H9 (cell line): ENCODE results near the gene TRAF3IP1. TPM values are rescaled to one million over a fixed set of nuclear protein-coding genes. Genes with fewer than 3 reads are reported as not detected.

Experiments used
- DNase-seq: peaks from one replicate; pipeline ENCODE4 v3.0.0-alpha.2; 2017
- H2AFZ ChIP-seq: one replicate; pipeline ENCODE4 v1.6.1; 2013; ENCODE audit warnings: mild to moderate bottlenecking, low read length, control low read depth, moderate library complexity
- H2AK5ac ChIP-seq: 2 replicates; pipeline ENCODE4 v1.6.1; 2013; ENCODE audit warnings: low read length, control low read depth, mixed read lengths; ENCODE audit not compliant: insufficient read length
- H2BK120ac ChIP-seq: one replicate; pipeline ENCODE4 v1.6.1; 2013; ENCODE audit warnings: low read depth, mild to moderate bottlenecking, low read length, control low read depth, inconsistent platforms; ENCODE audit not compliant: poor library complexity, severe bottlenecking
- H2BK12ac ChIP-seq: 2 replicates; pipeline ENCODE4 v1.6.1; 2013; ENCODE audit warnings: low read length, control low read depth, mixed read lengths, low read depth; ENCODE audit not compliant: insufficient read length
- H2BK15ac ChIP-seq: 2 replicates; pipeline ENCODE4 v1.6.1; 2013; ENCODE audit warnings: low read depth, low read length, control low read depth
- H2BK20ac ChIP-seq: one replicate; pipeline ENCODE4 v1.6.1; 2013; ENCODE audit warnings: low read depth, mild to moderate bottlenecking, low read length, control low read depth, inconsistent platforms; ENCODE audit not compliant: poor library complexity, severe bottlenecking
- H2BK5ac ChIP-seq: 2 replicates; pipeline ENCODE4 v1.6.1; 2013; ENCODE audit warnings: low read length, control low read depth, mixed read lengths; ENCODE audit not compliant: insufficient read length
- H3K14ac ChIP-seq: 2 replicates; pipeline ENCODE4 v1.6.1; 2013; ENCODE audit warnings: low read length, control low read depth; ENCODE audit not compliant: insufficient read depth
- H3K18ac ChIP-seq: 2 replicates; pipeline ENCODE4 v1.6.1; 2013; ENCODE audit warnings: low read depth, mild to moderate bottlenecking, mixed read lengths, low read length, control low read depth; ENCODE audit not compliant: insufficient read length
- H3K23ac ChIP-seq: 2 replicates; pipeline ENCODE4 v1.6.1; 2013; ENCODE audit warnings: low read length, control low read depth, mixed read lengths, low read depth; ENCODE audit not compliant: insufficient read length
- H3K23me2 ChIP-seq: 2 replicates; pipeline ENCODE4 v1.6.1; 2013; ENCODE audit warnings: low read depth, mild to moderate bottlenecking, mixed read lengths, low read length, control low read depth; ENCODE audit not compliant: insufficient read length, poor library complexity, severe bottlenecking
- H3K27ac ChIP-seq: 2 replicates; pipeline ENCODE4 v1.5.1; 2013; ENCODE audit warnings: low read length, control low read depth, mixed read lengths, low read depth; ENCODE audit not compliant: insufficient read length
- H3K27me3 ChIP-seq: 2 replicates; pipeline ENCODE4 v1.6.1; 2013; ENCODE audit warnings: low read length, control low read depth, inconsistent platforms; ENCODE audit not compliant: insufficient read depth
- H3K4ac ChIP-seq: 2 replicates; pipeline ENCODE4 v1.6.1; 2013; ENCODE audit warnings: low read depth, mild to moderate bottlenecking, control low read depth, inconsistent platforms, low read length, moderate library complexity
- H3K4me1 ChIP-seq: 2 replicates; pipeline ENCODE4 v1.6.1; 2013; ENCODE audit warnings: low read length, control low read depth, inconsistent platforms; ENCODE audit not compliant: insufficient read depth
- H3K4me2 ChIP-seq: 2 replicates; pipeline ENCODE4 v1.6.1; 2013; ENCODE audit warnings: low read length, control low read depth, mixed read lengths; ENCODE audit not compliant: insufficient read length, insufficient read depth
- H3K56ac ChIP-seq: 2 replicates; pipeline ENCODE4 v1.6.1; 2013; ENCODE audit warnings: low read depth, mild to moderate bottlenecking, mixed read lengths, low read length, control low read depth; ENCODE audit not compliant: insufficient read length
- H3K79me1 ChIP-seq: 2 replicates; pipeline ENCODE4 v1.6.1; 2013; ENCODE audit warnings: low read depth, mild to moderate bottlenecking, moderate library complexity, low read length, control low read depth, inconsistent platforms; ENCODE audit not compliant: insufficient read depth, poor library complexity, severe bottlenecking
- H3K79me2 ChIP-seq: 2 replicates; pipeline ENCODE4 v1.6.1; 2013; ENCODE audit warnings: low read length, control low read depth, inconsistent platforms; ENCODE audit not compliant: insufficient read depth
- H3K9ac ChIP-seq: 2 replicates; pipeline ENCODE4 v1.6.1; 2013; ENCODE audit warnings: low read length, control low read depth, mixed read lengths; ENCODE audit not compliant: insufficient read length; ENCODE audit errors: extremely low read depth
- H3K9me3 ChIP-seq: one replicate; pipeline ENCODE4 v1.6.1; 2013; ENCODE audit warnings: low read depth, low read length, inconsistent platforms; ENCODE audit not compliant: control insufficient read depth
- H3T11ph ChIP-seq: one replicate; pipeline ENCODE4 v1.6.1; 2013; ENCODE audit warnings: mild to moderate bottlenecking, low read length, control low read depth, inconsistent platforms
- H4K20me1 ChIP-seq: one replicate; pipeline ENCODE4 v1.6.1; 2013; ENCODE audit not compliant: control insufficient read depth, insufficient read length, insufficient read depth
- H4K5ac ChIP-seq: 2 replicates; pipeline ENCODE4 v1.6.1; 2013; ENCODE audit warnings: low read depth, mild to moderate bottlenecking, mixed read lengths, low read length, control low read depth; ENCODE audit not compliant: insufficient read length
- H4K8ac ChIP-seq: replicated peaks from 2 replicates; pipeline ENCODE4 v1.6.1; 2013; ENCODE audit warnings: low read length, control low read depth, mixed read lengths, low read depth; ENCODE audit not compliant: insufficient read length
- H4K91ac ChIP-seq: 2 replicates; pipeline ENCODE4 v1.6.1; 2013; ENCODE audit warnings: low read depth, mild to moderate bottlenecking, moderate library complexity, mixed read lengths, low read length, control low read depth; ENCODE audit not compliant: insufficient read length
- H3K27ac Mint-ChIP-seq, 3 experiments: 2 replicates in 2 of 3; 3 replicates in 1 of 3; pipeline ENCODE4 v1.8.0; 2020 to 2021; ENCODE audit warnings: mixed read lengths in 3 of 3, mild to moderate bottlenecking in 1 of 3, moderate library complexity in 1 of 3
- H3K27me3 Mint-ChIP-seq: 2 replicates; pipeline ENCODE4 v1.8.0; 2021; ENCODE audit warnings: low read depth, mild to moderate bottlenecking, moderate library complexity, mixed read lengths
- H3K36me3 Mint-ChIP-seq, 3 experiments: 2 replicates in 2 of 3; 3 replicates in 1 of 3; pipeline ENCODE4 v1.8.0; 2020 to 2021; ENCODE audit warnings: low read depth in 3 of 3, mixed read lengths in 3 of 3; ENCODE audit not compliant: insufficient read depth in 1 of 3
- H3K4me1 Mint-ChIP-seq, 2 experiments: 2 replicates each; pipeline ENCODE4 v1.8.0; 2020; ENCODE audit warnings: mixed read lengths in 2 of 2
- H3K4me3 Mint-ChIP-seq, 2 experiments: 2 replicates in 1 of 2; 3 replicates in 1 of 2; pipeline ENCODE4 v1.8.0; 2020 to 2021; ENCODE audit warnings: mild to moderate bottlenecking in 2 of 2, mixed read lengths in 2 of 2, moderate library complexity in 1 of 2
- H3K9me3 Mint-ChIP-seq, 2 experiments: 2 replicates in 1 of 2; 3 replicates in 1 of 2; pipeline ENCODE4 v1.8.0; 2020; ENCODE audit warnings: mild to moderate bottlenecking in 2 of 2, mixed read lengths in 2 of 2, moderate library complexity in 1 of 2
- WGBS: extraction: QIAGEN DNeasy Blood & Tissue Kit; methylation state at CpG from one replicate; pipeline ENCODE4 v1.1.7; 2013; ENCODE audit warnings: missing lambda C conversion rate, low lambda C conversion rate, mixed read lengths; ENCODE audit not compliant: insufficient read length; ENCODE audit errors: extremely low coverage; 5-methylcytosine and 5-hydroxymethylcytosine counted together
- total RNA-seq: library from RNA; stranded (reverse); gene quantifications from 2 replicates; pipeline ENCODE4 v1.2.1, GENCODE V29; 2021
- TF ChIP-seq, protein P1 (sequence below): fragments of 200-600 bp; sonication (generic); conservative IDR thresholded peaks from 3 replicates; pipeline ENCODE4 v1.8.0; 2021; ENCODE audit warnings: antibody characterized with exemption, mild to moderate bottlenecking

Gene TRAF3IP1
- total RNA-seq, 1 experiment from 2014 or later, result 16.4 TPM

DNA sequence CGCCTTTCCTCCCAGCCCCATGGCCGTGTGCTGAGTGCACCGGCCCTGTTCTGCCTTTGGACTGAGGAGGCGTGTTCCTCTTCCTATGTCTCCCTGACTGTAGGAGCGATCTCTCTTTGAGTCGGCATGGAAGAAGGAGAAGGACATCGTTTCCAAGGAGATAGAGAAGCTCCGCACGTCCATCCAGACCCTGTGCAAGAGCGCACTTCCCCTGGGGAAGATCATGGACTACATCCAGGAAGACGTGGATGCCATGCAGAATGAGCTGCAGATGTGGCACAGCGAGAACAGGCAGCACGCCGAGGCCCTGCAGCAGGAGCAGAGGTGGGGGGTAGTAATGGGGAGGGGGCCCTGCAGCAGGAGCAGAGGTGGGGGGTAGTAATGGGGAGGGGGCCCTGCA is 77.0 kb downstream of the TRAF3IP1 start:
- no peak overlapping the region for H2BK12ac ChIP-seq
- no peak overlapping the region for H3K9ac ChIP-seq
- H3K18ac ChIP-seq, result no peak overlapping the region
- no peaks in the 10 kb centered on the region for H3K4me1 ChIP-seq
- no peak overlapping the region for H2BK20ac ChIP-seq
- H4K8ac ChIP-seq, result no peak overlapping the region
- H2BK5ac ChIP-seq, result no peak overlapping the region
- H3K79me1 ChIP-seq, result no peaks in the 10 kb centered on the region
- H2BK15ac ChIP-seq, result no peak overlapping the region
- H3K4ac ChIP-seq, result no peak overlapping the region
- no peak overlapping the region for H3T11ph ChIP-seq
- no peaks in the 10 kb centered on the region for H3K79me2 ChIP-seq
- H3K23ac ChIP-seq, result no peak overlapping the region
- no peak overlapping the region for H2AFZ ChIP-seq
- H3K4me2 ChIP-seq, result no peak overlapping the region
- H3K56ac ChIP-seq, result no peak overlapping the region
- H3K9me3 ChIP-seq, result no peaks in the 10 kb centered on the region
- no peak overlapping the region for H4K5ac ChIP-seq
- H2BK120ac ChIP-seq, result no peak overlapping the region
- no peaks in the 10 kb centered on the region for H3K23me2 ChIP-seq
- no peaks in the 10 kb centered on the region for H3K27me3 Mint-ChIP-seq
- H3K27ac ChIP-seq, result no peak overlapping the region
- H3K14ac ChIP-seq, result no peak overlapping the region
- no peak overlapping the region for H2AK5ac ChIP-seq
- no CpG with 5 or more reads among the region's 14 CpGs for WGBS
- no peak overlapping the region; a peak in 1 of 5 replicates for H3K4me3 Mint-ChIP-seq
- TF ChIP-seq, protein P1, sequence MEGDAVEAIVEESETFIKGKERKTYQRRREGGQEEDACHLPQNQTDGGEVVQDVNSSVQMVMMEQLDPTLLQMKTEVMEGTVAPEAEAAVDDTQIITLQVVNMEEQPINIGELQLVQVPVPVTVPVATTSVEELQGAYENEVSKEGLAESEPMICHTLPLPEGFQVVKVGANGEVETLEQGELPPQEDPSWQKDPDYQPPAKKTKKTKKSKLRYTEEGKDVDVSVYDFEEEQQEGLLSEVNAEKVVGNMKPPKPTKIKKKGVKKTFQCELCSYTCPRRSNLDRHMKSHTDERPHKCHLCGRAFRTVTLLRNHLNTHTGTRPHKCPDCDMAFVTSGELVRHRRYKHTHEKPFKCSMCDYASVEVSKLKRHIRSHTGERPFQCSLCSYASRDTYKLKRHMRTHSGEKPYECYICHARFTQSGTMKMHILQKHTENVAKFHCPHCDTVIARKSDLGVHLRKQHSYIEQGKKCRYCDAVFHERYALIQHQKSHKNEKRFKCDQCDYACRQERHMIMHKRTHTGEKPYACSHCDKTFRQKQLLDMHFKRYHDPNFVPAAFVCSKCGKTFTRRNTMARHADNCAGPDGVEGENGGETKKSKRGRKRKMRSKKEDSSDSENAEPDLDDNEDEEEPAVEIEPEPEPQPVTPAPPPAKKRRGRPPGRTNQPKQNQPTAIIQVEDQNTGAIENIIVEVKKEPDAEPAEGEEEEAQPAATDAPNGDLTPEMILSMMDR, result no peak
- H3K27ac Mint-ChIP-seq, result peak overlapping the region in 2 of 3 experiments; percentile 17 to 56; a peak in 1 of 7 replicates
- no peak for DNase-seq
- H4K20me1 ChIP-seq, result no peaks in the 10 kb centered on the region
- H3K27me3 ChIP-seq, result no peaks in the 10 kb centered on the region
- H3K36me3 Mint-ChIP-seq, result peaks cover 0 to 4% (median 0%) of the 10 kb centered on the region in 3 experiments; a peak in 3 of 7 replicates
- no peak overlapping the region for H4K91ac ChIP-seq
- H3K9me3 Mint-ChIP-seq, result no peaks in the 10 kb centered on the region; a peak in 1 of 5 replicates
- peaks cover 0 to 11% of the 10 kb centered on the region in 2 experiments; a peak in 2 of 4 replicates for H3K4me1 Mint-ChIP-seq
